ENCODE measurements around the gene CRTC1. TPM values are rescaled to one million over a fixed set of nuclear protein-coding genes. Genes with fewer than 3 reads are reported as not detected.

CRTC1 gene
- total and polyA plus RNA-seq, 2 of the 13 experiments (the other 11 are each of a cell fraction or from before 2014, with no cell fraction given): 2.0 to 2.7 TPM

GRCh38 chr19:18771328-18772242 is 88.1 kb downstream of the CRTC1 start (continued):
- TF ChIP-seq ZNF710 (CRISPR knock-in tag; IDR thresholded peaks at IDR 0.05; ENCODE audit: borderline replicate concordance) (no peak), MTA3 (CRISPR knock-in tag; IDR thresholded peaks at IDR 0.05) (no peak), XBP1 (CRISPR knock-in tag; IDR thresholded peaks at IDR 0.05) (no peak)

- 76% methylated on average over 15 of the region's 27 CpGs for WGBS (ENCODE audit: low lambda C conversion rate)
- Histone ChIP-seq H3K4me1 (ENCODE audit: insufficient read depth, low read length) (no peaks in the 10 kb centered on the region), H3K36me3 (replicated peaks in 1 of 2; ENCODE audit: control insufficient read depth in 1 of 2, insufficient read depth in 2 of 2, low read length in 2 of 2) (no peaks in the 10 kb centered on the region), H2AFZ (ENCODE audit: low read length) (no peak overlapping the region), H4K20me1 (ENCODE audit: insufficient read depth, low read length) (no peaks in the 10 kb centered on the region), H3K27ac (ENCODE audit: extremely low read length, insufficient read depth, low read length) (no peak overlapping the region), H3K4me2 (ENCODE audit: low read depth, low read length) (no peak overlapping the region), H3K9ac (ENCODE audit: insufficient read depth, low read depth, low read length) (no peak overlapping the region), H3K4me3 (replicated peaks in 1 of 3; ENCODE audit: insufficient read depth in 1 of 3, low read depth in 2 of 3, low read length in 3 of 3) (no peak overlapping the region), H3K79me2 (ENCODE audit: insufficient read depth, low read length) (no peaks in the 10 kb centered on the region), H3K9me3 (ENCODE audit: low read length) (no peaks in the 10 kb centered on the region), H3K27me3 (ENCODE audit: control insufficient read depth in 1 of 2, insufficient read depth in 2 of 2, low read length in 2 of 2) (no peaks in the 10 kb centered on the region)
- CTCF ChIA-PET (ENCODE audit: low intra/inter-chr PET ratio, low total read pairs): interaction anchor here (2.0 kb wide), 1 partner anchor 74 kb away, joined by 9 read pairs; no protein-coding TSS in a partner anchor
- POLR2A ChIA-PET: no interaction called here
- intact Hi-C loops (cut with micrococcal nuclease; ENCODE audit: unreplicated experiment) (no loop called here), in situ Hi-C loops (cut with HindIII; ENCODE audit: extremely low pct_ligation_motif_present, low pct_unique_long_range_greater_than_20kb) (no loop called here)
- no TSS peak for BruUV-seq (replicated peaks)
- no peak for ATAC-seq
- no peak for DNase-seq (ENCODE audit: low spot score)
- FAIRE-seq: no peak
- no peak for TF ChIP-seq SRSF4 (IDR thresholded peaks at IDR 0.05; ENCODE audit: low read depth, low read length, poor library complexity, severe bottlenecking)
- no peak for TF ChIP-seq ZNF614 (CRISPR knock-in tag; IDR thresholded peaks at IDR 0.05; ENCODE audit: borderline replicate concordance)
- TF ChIP-seq MIER3 (CRISPR knock-in tag; IDR thresholded peaks at IDR 0.05; ENCODE audit: borderline replicate concordance): no peak
- no peak for TF ChIP-seq NR2C2 (CRISPR knock-in tag; IDR thresholded peaks at IDR 0.05; ENCODE audit: borderline replicate concordance)
- no peak for TF ChIP-seq ZNF598 (CRISPR knock-in tag; IDR thresholded peaks at IDR 0.05; ENCODE audit: borderline replicate concordance)
- TF ChIP-seq, protein P1, sequence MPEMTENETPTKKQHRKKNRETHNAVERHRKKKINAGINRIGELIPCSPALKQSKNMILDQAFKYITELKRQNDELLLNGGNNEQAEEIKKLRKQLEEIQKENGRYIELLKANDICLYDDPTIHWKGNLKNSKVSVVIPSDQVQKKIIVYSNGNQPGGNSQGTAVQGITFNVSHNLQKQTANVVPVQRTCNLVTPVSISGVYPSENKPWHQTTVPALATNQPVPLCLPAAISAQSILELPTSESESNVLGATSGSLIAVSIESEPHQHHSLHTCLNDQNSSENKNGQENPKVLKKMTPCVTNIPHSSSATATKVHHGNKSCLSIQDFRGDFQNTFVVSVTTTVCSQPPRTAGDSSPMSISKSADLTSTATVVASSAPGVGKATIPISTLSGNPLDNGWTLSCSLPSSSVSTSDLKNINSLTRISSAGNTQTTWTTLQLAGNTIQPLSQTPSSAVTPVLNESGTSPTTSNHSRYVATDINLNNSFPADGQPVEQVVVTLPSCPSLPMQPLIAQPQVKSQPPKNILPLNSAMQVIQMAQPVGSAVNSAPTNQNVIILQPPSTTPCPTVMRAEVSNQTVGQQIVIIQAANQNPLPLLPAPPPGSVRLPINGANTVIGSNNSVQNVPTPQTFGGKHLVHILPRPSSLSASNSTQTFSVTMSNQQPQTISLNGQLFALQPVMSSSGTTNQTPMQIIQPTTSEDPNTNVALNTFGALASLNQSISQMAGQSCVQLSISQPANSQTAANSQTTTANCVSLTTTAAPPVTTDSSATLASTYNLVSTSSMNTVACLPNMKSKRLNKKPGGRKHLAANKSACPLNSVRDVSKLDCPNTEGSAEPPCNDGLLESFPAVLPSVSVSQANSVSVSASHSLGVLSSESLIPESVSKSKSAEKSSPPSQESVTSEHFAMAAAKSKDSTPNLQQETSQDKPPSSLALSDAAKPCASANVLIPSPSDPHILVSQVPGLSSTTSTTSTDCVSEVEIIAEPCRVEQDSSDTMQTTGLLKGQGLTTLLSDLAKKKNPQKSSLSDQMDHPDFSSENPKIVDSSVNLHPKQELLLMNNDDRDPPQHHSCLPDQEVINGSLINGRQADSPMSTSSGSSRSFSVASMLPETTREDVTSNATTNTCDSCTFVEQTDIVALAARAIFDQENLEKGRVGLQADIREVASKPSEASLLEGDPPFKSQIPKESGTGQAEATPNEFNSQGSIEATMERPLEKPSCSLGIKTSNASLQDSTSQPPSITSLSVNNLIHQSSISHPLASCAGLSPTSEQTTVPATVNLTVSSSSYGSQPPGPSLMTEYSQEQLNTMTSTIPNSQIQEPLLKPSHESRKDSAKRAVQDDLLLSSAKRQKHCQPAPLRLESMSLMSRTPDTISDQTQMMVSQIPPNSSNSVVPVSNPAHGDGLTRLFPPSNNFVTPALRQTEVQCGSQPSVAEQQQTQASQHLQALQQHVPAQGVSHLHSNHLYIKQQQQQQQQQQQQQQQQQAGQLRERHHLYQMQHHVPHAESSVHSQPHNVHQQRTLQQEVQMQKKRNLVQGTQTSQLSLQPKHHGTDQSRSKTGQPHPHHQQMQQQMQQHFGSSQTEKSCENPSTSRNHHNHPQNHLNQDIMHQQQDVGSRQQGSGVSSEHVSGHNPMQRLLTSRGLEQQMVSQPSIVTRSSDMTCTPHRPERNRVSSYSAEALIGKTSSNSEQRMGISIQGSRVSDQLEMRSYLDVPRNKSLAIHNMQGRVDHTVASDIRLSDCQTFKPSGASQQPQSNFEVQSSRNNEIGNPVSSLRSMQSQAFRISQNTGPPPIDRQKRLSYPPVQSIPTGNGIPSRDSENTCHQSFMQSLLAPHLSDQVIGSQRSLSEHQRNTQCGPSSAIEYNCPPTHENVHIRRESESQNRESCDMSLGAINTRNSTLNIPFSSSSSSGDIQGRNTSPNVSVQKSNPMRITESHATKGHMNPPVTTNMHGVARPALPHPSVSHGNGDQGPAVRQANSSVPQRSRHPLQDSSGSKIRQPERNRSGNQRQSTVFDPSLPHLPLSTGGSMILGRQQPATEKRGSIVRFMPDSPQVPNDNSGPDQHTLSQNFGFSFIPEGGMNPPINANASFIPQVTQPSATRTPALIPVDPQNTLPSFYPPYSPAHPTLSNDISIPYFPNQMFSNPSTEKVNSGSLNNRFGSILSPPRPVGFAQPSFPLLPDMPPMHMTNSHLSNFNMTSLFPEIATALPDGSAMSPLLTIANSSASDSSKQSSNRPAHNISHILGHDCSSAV (CRISPR knock-in tag; IDR thresholded peaks at IDR 0.05; ENCODE audit: borderline replicate concordance): no peak
Measured at GRCh38 chr19:18772620-18773587, 89.4 kb downstream of the CRTC1 start.

All from HepG2 (cell line).